Fibroblast of skin of back (primary cell): ENCODE results near the gene SRC.

ENCODE experiments used
- DNase-seq: peaks from one replicate; pipeline ENCODE4 v3.0.0-alpha.2; 2013

SRC gene

GRCh38 chr20:37415118-37416085 lies 69.5 kb downstream of the SRC start:
- DNase-seq = no peak

DNA sequence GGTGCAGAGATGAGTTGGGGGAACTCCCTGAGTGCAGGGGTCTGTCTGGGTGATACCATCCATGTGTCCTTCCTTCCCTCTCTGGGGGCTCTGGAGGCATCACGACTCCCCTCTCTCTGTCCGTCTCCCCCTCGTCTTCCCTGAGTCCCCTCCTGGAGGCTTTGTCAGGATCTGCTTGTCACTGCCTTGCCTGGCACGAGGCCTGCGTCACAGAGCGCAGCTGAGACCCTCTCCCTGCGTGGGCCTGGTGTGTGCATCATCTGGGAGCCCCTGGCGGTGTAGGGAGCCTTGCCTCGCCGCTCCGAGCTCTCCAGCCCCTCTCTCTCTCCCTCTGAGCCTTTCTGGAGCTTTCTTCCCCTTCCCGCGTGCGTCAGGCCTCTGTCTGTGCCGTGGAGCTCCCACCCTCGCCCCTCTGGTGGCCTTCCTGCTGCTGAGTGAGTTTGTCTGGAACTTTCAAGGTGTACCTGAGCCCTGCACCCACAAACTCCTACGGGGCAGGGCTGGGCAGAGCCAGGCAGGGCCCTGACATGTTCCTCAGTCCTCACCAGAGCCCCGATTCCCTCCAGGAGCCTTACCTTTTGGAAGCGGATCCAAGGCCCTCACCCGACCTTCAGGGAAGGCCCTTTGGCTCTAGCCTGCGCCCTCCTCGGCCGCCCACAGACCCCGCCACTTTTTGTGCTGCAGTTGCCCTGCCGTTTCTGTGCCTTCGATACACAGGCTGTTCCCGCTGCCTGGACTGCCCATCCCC lies 70.3 kb downstream of the SRC start:
- DNase-seq = no peak

- no peak for DNase-seq
Measured at GRCh38 chr20:37416848-37417616, 71.1 kb downstream of the SRC start.

DNA sequence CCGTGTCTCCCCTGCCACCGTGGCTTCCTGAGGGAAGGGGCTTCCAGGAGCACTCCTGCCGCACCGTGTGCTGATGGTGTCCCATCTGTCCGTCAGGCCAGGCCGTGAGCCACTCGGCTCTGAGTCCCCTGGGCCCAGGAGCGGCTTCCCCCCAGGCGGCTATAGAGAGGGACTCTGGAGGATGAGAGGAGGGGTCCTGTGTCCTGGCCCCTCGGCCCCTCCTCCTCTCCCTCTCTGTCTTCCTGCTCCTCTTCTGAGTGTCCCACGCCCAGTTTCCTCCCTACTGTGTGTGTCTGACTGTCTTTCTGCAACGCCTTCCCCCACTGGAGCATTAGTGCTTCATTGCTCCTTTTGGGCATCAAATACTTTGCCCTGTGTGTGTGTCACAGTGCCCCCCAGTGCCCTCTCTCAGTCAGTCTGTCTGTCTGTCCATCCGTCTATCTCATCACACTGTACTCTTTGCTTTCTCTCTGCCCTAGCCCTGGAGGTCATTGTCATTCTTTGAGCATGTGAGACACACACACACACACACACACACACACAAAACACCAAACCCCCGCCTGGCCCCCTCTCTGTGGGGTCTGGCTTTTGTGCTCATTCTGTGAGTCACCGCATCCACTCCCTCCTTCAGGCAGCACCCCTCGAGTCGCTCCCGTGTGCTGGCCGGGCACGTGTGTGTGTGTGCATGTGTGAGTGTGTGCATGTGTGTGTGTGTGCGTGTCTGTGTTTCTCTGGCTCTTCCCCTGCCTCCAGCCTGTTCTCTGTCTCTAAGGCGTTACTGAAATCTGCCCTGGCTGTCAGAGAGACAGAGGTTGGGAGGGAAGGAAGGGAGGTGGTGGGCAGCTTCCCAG lies 71.9 kb downstream of the SRC start:
- DNase-seq = peak; percentile 50

GRCh38 chr20:37418591-37419109 lies 72.7 kb downstream of the SRC start:
- DNase-seq = no peak

- no peak for DNase-seq
Measured at GRCh38 chr20:37419307-37419706, 73.4 kb downstream of the SRC start.

GRCh38 chr20:37419774-37420542 lies 74.0 kb downstream of the SRC start:
- no peak for DNase-seq

GRCh38 chr20:37420610-37421009 lies 74.7 kb downstream of the SRC start:
- no peak for DNase-seq

GRCh38 chr20:37421060-37421905 lies 75.3 kb downstream of the SRC start:
- no peak for DNase-seq

DNA sequence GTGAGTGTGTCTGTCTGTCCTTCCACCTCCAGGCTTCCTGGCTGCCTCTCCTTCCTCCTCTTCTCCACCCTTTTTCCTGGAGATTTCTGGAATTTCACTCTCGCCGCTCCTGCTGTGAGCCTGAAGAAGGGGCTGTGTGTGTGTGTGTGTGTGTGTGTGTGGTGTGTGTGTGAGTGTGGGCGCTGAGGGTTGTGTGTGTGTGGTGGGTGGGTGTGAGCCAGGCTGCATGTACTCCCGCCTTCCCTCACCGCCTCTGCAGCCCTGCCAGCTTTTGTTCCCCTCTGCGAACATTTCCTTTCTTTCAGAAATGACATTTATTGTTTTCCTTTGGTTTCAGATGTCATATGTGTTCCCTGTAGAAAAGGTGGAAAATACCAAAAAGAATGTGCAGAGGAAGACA lies 76.0 kb downstream of the SRC start:
- DNase-seq = peak; percentile 27

GRCh38 chr20:37422791-37423286 lies 76.9 kb downstream of the SRC start:
- DNase-seq = no peak

GRCh38 chr20:37423545-37423944 lies 77.6 kb downstream of the SRC start:
- no peak for DNase-seq

GRCh38 chr20:37424062-37424851 lies 78.3 kb downstream of the SRC start:
- DNase-seq = no peak

DNA sequence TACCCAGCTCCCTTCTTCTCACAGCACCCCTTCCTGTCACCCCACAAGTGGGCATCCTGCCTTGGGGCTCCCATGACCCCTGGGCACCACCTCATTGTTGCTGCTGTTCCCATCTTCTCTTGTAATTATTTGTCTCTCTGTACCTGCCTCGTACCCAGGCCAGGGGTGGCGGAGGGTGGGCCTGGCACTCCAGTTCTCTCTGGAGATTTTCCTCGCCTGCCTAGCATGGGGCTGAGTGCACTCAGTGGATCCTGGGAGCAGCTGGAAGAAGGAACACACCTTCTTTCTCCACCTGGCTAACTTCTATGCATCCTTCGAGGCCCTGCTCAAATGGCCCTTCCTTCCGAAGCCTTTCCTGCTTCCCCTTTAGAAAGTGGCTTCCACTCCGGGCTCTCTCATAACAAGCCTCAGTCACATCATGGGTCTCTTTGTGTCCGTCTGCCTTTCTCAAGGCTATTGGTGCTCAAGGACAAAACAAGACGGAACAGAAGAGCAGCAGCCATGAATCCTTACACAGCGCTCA lies 79.2 kb downstream of the SRC start:
- no peak for DNase-seq

DNA sequence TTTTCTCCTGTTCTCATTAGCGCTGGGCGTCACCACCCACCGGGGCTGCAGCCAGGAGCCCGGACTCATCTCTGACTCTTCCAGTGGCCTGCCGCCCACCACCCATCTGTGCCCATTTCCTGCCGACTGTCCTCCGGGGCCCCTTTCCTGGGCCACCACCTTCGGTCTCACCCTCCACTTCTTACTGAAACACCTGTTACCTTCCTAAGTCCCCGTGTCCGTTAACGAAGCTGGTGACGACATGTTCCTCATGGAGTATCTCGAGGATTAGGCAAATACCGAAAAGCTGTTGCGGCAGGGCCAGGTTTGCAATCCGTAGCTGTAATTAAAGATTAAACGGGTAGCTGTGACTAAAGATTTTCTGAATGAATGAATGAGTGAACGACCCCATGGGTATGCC lies 80.2 kb downstream of the SRC start:
- no peak for DNase-seq

DNA sequence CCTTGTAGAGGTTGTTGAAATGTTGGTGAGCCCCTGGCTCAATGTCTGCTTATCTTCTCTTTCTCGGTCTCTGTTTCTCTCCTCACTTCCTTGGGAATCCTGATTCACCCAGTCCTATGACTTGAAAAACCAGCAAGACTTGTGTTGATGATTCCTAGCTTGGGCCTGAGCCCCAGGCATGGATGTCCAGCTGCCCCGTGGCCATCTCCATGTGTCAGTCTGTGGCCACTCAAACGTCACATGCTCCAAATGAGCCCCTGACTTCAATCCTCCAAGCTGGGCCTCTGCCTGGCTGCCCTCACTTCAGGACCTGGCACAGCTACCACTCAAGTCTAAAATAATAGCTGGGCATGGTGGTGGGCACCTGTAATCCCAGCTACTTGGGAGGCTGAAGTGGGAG lies 81.0 kb downstream of the SRC start:
- no peak for DNase-seq

DNA sequence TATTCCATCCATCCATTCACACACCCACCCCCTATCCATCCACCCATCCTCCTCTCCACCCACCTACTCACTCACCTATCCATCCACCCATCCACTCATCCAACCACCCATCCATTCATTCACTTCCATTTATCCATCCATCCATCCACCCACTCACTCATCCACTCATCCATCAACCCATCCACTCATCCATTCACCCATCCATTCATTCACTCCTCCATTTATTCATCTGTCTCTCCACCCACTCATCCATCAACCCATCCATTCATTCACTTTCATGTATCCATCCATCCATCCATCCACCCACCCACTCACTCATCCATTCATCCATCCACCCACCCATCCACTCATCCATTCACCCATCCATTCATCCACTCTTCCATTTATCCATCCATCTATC lies 84.1 kb downstream of the SRC start:
- DNase-seq = no peak

GRCh38 chr20:37430778-37431460 lies 85.0 kb downstream of the SRC start:
- no peak for DNase-seq
